ENCODE results near the gene CAB39.
A peak's percentile ranks its signal among the peaks of the same experiment; 100 is the strongest.

Gene CAB39

GRCh38 chr2:230757476-230757875 lies 44.8 kb downstream of the CAB39 start:
- no peak for DNase-seq (ENCODE audit: low spot score)

GRCh38 chr2:230758566-230759480 lies 46.2 kb downstream of the CAB39 start:
- DNase-seq (ENCODE audit: low spot score) = no peak

- no peak for DNase-seq (ENCODE audit: low spot score)
Observed at GRCh38 chr2:230759481-230760167, 47.0 kb downstream of the CAB39 start.

DNA sequence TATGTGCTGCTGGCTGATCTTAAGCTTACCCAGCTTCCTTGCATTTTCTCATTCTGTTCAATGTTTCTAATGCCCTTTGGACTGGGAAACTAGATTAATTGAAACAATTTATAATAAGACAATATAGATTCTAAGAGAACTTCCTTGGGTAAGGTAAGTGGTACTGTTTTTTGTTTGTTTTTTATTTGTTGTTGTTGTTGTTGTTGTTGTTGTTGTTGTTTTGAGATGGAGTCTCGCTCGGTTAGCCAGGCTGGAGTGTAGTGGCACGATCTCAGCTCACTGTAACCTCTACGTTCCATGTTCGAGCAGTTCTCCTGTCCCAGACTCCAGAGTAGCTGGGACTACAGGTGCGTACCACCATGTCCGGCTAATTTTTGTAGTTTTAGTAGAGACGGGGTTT lies 49.1 kb downstream of the CAB39 start:
- no peak for DNase-seq (ENCODE audit: low spot score)

DNA sequence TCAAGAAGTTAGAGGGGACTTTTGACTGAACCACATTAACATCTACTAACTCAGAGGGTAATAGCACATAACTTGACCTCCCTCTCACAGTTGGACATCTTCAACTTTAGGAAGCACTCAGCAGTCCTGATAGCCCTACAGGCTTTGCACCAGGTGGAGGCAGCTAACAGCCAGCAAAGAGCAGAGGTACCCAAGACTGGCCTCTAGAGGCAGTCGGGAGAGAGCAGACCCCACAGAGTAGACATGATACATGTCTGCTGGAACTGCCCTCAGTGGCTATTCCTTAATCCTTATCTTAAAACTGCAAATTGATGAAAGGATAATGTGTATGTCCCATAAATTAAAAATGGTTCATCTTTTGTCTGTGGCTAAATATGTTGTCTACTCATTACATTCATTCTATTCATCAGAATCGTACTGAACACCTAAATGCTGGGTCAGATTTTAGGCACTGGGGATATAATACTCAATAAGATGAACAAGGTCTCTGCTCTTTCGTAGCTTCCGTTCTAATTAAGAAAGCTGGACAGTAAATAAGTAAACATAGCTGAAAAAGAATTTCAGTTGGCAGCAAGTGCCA lies 49.8 kb downstream of the CAB39 start:
- DNase-seq (ENCODE audit: low spot score) = peak; percentile 56

GRCh38 chr2:230764346-230764745 lies 51.7 kb downstream of the CAB39 start:
- no peak for DNase-seq (ENCODE audit: low spot score)

GRCh38 chr2:230765611-230766300 lies 53.1 kb downstream of the CAB39 start:
- DNase-seq (ENCODE audit: low spot score) = no peak

DNA sequence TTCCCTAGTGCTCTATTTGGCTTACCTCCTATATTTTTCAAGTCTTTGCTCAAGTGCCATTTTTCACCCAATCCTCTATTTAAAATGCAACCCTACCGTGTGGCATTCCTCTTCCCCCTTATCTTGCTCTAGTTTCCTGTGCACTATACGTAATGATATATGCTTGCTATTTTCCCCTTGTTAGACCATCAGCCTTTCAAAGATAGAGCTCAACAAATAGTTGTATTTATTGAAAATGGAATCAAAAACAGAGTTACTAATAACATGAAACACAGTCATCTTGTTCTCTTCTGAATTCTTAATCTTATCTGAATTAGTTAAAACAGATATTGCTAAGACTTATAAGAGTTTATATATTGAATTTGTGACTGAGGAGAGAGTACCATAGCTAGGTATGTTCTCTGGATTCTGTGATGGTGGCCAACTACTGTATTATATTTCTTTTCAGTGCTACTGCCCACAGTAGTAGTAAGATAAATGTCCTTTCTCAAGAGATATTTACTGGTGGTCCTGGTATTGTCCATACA lies 55.3 kb downstream of the CAB39 start:
- no peak for DNase-seq (ENCODE audit: low spot score)

DNA sequence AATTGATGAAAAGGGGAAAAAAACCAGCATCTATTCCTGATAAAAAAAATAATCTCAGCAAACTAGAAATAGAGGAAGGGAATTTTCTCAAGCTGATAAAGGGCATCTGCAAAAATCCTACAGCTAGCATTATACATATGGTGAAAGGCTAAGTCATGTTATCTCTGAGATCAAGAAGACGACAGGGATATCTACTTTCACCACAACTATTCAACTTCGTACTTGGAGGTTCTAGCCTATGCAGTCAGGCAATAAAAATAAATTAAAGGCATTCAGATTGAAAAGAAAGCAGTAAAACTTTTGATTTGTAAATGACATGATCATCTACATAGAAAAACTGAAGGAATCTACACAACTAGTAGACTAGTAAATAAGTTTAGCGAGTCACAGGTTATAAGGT lies 58.2 kb downstream of the CAB39 start:
- no peak for DNase-seq (ENCODE audit: low spot score)

- DNase-seq (ENCODE audit: low spot score) = no peak
Observed at GRCh38 chr2:230772156-230772555, 59.5 kb downstream of the CAB39 start.

- no peak for DNase-seq (ENCODE audit: low spot score)
Observed at GRCh38 chr2:230773039-230773773, 60.6 kb downstream of the CAB39 start.

DNA sequence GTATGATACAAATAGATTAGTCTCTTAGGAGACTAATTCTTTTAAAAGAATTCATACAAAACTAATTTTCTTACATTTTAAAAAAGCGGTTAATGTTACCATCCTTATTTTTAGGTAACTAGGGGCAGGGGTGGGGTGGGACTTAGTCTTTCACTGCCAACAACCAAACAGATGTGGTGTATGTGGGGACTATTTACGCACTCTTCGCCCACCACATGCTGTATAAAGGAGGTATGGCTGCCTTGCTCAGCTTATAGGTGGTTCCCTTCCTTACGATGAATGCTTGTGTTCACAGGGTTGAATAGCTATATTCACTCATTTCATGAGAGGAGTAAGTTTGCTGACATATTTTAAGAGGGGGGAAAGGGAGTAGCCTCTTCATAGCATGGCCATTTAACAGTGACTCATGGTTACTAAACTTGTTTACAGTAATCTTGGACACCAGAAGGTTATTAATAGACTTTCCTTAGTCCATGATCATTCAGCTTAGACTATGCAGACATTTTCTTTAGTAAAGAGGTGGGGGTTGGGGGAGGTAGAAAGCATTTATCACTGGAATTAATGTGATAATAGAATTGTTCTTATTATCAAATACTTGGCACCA lies 61.8 kb downstream of the CAB39 start:
- peak; percentile 59 for DNase-seq (ENCODE audit: low spot score)

GRCh38 chr2:230775737-230776136 lies 63.1 kb downstream of the CAB39 start:
- DNase-seq (ENCODE audit: low spot score) = peak; percentile 35

GRCh38 chr2:230777721-230778120 lies 65.1 kb downstream of the CAB39 start:
- DNase-seq (ENCODE audit: low spot score) = no peak

DNA sequence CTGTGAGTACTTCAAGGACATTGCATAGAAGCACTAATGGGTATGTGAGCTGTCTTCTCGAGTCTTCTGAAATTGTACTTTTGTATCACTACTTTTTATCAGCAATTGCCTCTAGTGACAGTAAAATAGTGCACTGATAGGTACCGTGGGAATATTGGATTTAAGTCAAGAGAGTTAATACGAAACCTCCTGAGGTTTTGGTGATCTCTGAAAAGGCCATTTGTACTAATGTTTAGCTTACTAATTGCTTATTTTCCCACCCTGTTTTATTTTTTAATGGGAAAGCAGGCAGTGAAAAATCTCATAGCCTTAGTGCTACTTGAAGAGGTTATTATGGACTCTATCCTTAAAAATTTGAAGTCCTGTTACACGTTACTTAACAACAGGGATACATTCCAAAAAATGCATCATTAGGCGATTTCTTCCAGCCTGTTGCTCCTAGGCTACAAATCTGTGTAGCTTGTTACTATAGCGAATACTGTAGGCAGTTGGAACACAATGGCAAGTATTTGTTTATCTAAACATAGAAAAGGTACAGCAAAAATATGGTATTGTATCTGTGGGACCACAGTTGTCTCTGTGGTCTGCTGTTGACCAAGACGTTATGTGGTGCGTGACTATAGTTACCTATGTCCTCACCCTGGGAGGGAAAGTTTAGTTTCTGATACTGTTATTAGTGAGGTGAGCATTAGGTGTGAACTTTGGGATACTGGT lies 65.9 kb downstream of the CAB39 start:
- DNase-seq (ENCODE audit: low spot score) = no peak

- DNase-seq (ENCODE audit: low spot score) = no peak
Observed at GRCh38 chr2:230779126-230779525, 66.5 kb downstream of the CAB39 start.

- DNase-seq (ENCODE audit: low spot score) = no peak
Observed at GRCh38 chr2:230779607-230780006, 67.0 kb downstream of the CAB39 start.

DNA sequence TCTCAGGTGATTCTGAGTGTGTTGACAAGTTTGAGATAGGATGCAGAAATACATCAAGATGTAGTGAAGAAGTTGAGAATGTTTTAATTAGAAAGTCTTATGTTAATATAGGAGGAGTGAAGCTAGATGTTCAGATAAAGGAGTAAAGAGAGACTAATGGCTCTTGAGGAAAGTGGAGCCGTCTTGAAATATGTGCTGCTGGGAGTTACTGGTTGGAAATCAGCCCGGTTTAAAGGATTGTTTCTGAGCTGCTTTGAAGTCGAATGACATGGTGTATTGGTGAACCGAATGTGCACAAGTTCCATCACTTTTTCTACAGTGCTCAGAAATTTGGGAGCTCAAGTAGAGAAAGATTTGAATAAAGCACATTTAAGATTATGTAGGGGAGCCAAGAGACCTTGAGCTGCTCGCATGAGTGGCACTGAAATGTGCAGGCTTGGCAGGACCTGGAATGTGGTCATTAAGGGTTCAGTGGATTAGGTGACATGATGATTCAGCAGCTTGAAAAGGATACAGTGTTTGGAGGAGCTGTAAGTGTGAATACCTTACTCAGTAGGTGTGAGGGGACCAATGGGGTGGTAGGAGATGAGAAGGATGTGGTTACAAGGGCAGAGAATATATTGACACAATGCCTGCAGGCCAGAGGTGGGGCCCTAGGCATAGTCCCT lies 68.6 kb downstream of the CAB39 start:
- no peak for DNase-seq (ENCODE audit: low spot score)

DNA sequence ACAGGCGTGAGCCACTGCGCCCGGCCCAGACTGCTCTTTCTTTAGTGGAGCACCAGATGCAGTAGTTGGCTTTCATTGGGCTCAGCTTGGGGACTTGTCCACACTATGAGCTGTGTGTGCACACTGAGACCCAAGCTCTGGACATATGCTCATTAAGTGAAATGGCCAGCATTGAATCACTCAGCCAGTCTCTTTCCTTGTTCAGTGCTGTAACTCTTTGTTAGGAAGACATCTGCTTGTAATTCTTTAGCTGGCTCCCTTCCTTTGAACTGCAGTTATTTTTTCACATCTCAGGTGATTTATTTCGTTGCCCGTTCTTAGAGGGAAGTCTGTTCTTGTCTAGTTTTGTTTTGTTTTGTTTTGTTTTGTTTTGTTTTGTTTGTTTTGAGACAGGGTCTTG lies 70.5 kb downstream of the CAB39 start:
- no peak for DNase-seq (ENCODE audit: low spot score)

DNA sequence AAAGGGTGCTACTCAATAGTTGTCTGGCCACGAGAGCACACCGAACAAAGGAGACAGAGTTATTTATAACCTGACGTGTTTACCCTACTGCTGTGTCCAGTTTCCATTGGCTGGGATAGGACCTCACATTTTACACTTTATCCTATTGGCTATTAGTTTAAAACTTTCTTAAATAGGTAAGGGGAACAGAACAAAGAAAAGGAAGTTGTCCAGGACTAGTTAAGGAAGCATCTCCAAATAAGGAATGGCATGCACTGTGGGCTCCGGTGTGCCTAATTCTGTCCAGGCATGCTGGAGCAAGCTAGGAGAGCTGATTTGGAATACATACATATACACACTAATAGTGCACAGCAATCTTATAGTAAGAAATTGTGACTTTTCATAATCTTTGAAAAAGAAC lies 72.2 kb downstream of the CAB39 start:
- no peak for DNase-seq (ENCODE audit: low spot score)

Measured in hematopoietic multipotent progenitor cell treated with erythropoietin and hydrocortisone succinate and interleukin-3 and kit ligand, for 15 days (in vitro differentiated cells).